GM10266 (cell line): Measurements from ENCODE around the gene C1orf122.
"Not testable (repeated sequence)": the region's sequence is repeated elsewhere in the genome, so short reads cannot be mapped to it uniquely, and the experiment has no call there.

ENCODE experiments used
- DNase-seq: peaks from one replicate; pipeline ENCODE4 v3.0.0; 2012; ENCODE audit errors: extremely low spot score
- CTCF ChIP-seq: IDR thresholded peaks from 2 replicates; pipeline ENCODE4 v1.5.1; 2012; ENCODE audit warnings: mild to moderate bottlenecking, low read depth; ENCODE audit not compliant: control insufficient read depth, insufficient read depth; ENCODE audit errors: missing control alignments

C1orf122 gene

DNA sequence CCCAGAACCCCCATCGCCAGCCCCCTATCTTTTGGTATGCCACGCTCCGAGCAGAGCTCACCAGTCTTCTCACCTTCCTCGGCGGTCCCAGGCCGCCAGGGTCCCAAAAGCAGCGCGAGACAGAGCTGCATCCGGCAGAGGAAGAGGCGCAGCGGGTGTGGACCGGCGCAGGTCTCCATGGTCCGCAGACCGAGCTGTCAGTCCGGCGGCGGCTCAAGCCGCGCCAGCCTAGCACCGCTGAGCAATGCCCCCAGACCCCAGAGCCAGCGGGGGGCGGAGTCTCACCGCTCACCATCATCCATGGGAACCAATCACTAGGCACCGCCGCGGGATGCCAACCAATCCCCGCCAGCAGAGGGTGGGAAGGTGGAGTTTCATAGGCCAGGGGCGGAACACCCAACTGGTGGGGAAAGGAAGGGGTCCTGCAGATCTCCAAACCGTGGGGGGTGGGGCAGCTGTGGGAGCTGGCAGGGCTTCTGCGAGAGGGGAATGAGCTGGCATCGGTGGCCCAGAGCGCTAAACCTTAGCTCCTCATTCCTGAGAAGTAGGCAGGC, 42.6 kb upstream of the C1orf122 start, which contains the start of gene EPHA10:
Gene EPHA10 (minus strand): TSS at position 233 of the 554 bp plus-strand sequence. CDS start 54 bp downstream, at position 179.
- TF ChIP-seq CTCF, result no peak
- DNase-seq, result no peak

DNA sequence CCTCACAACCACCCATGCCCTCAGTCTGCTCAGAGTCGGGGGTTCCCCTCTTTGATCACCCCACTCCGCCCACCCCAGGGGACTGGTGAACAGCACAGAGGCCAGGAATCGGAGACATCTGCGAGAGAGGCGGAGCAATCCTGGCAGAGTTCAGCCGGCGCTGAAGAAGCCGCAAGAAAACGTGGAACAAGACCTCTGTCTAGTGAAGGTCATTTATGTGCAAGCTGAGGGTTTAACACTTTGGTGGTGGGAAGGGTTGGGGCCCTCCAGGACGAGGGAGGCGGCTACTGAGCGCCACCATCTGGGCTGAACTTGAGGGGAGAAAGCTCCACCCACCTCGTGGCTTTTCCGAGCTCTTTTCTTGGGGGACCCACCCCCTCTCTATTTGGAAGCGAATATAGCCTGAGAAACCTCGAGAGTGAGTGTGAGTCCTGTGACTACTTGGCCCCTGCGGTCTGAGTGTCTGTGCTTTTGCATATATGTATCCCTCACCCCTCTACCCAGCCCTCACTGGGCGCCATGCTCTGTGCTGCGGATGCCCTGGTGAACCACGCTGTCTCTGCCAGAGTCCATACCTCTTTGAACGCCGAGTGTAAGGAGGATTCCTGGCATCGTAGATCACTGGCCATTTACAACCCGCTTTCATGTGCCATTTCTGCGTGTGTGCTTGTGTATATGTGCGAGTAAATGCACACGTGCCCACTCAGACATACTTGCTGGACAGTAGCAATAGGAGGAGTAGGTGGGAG, 41.5 kb upstream of the C1orf122 start:
- peak; percentile 34 for TF ChIP-seq CTCF
- peak; percentile 58 for DNase-seq

GRCh38 chr1:37767488-37767887, 40.1 kb upstream of the C1orf122 start:
- TF ChIP-seq CTCF, result no peak
- no peak for DNase-seq

- DNase-seq, result not testable (repeated sequence)
Observed at GRCh38 chr1:37771440-37771839, 36.1 kb upstream of the C1orf122 start.

DNA sequence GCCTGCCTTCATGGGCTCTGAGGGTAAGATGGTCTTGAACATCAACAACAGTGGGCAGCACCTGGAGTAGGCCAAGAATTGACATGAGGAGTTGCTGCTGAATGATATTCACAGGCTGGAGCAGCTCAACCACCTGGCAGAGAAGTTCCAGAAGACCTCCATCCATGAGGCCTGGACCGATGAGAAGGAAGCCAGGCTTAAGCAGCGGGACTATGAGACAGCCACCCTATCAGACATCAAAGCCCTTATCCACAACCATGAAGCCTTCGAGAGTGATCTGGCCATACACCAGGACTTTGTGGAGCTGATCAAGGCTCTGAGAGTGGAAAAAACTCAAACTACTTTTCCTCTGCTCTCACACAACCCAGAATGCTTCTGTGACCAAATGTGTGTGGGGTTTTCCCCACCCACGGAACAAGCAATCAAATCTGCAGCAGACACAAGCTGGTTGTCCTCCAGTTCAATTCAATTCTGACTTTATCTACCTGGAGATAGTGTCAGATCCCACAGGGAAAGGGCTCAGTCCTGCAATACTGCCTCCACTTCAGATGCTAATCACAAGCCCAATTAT, 30.6 kb upstream of the C1orf122 start:
- no peak for DNase-seq

GRCh38 chr1:37778654-37779053, 28.9 kb upstream of the C1orf122 start:
- DNase-seq, result no peak
- no peak for TF ChIP-seq CTCF

More for the DNA sequence above, 30.6 kb upstream of the C1orf122 start:
- TF ChIP-seq CTCF, result no peak

DNA sequence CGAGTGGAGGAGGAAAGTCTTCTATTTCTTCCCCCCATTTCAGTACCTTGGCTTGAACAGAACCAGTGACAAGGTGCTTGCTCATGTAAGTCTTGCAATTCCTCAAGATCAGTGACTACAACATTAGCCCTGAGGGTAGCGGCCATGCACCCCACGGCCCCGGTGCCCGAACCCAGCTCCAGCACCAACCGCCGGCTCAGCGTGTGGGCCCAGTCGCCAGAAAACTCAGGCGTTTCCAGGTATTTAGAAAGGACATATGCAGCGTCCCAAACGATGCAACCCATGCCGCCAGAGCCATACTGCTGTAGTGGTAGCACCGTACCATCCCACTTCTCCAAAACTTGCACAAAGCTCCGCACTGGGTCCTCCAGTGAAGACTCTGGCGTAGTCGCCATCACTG, 25.1 kb upstream of the C1orf122 start:
- no peak for DNase-seq
- no peak for TF ChIP-seq CTCF
